BJ (cell line): Measurements from ENCODE around the gene MKRN2OS. TPM values are rescaled to one million over a fixed set of nuclear protein-coding genes. Genes with fewer than 3 reads are reported as not detected.

Experiments
- CTCF ChIA-PET: fragments of 350-600 bp; formaldehyde crosslinking; extraction: SDS; loops from one replicate; lab custom pipeline; 2021; ENCODE audit warnings: antibody characterized with exemption, inconsistent platforms; lab: Yijun Ruan, JAX
- POLR2A ChIA-PET: fragments of 300-600 bp; sonication (Branson Sonifier 250); formaldehyde crosslinking; extraction: SDS; loops from one replicate; lab custom pipeline; 2021; ENCODE audit warnings: antibody characterized with exemption; lab: Charles Lee
- DNase-seq: peaks from one replicate; pipeline ENCODE4 v3.0.0-alpha.2; 2011; ENCODE audit warnings: low read depth
- H3K27me3 ChIP-seq: 2 replicates; pipeline ENCODE4 v1.6.0; 2011; ENCODE audit warnings: low read length; ENCODE audit not compliant: control insufficient read depth, insufficient read depth
- H3K36me3 ChIP-seq: 2 replicates; pipeline ENCODE4 v1.5.1; 2011; ENCODE audit warnings: low read length; ENCODE audit not compliant: control insufficient read depth, insufficient read depth
- H3K4me3 ChIP-seq: 2 replicates; pipeline ENCODE4 v1.5.1; 2011; ENCODE audit warnings: low read depth, mild to moderate bottlenecking, control low read depth, low read length
- CTCF ChIP-seq: IDR thresholded peaks from 2 replicates; pipeline ENCODE4 v1.5.1; 2011; ENCODE audit warnings: low read depth, mild to moderate bottlenecking, control low read depth, inconsistent platforms, low read length, moderate library complexity; ENCODE audit not compliant: insufficient read depth
- polyA plus RNA-seq: library from polyadenylated mRNA; depleted of rRNA; stranded (reverse); fragments of >200 nt; gene quantifications from 2 replicates; pipeline ENCODE4 v1.2.3, GENCODE V29; 2011

Gene MKRN2OS
- polyA plus RNA-seq, 1 experiment: not detected

GRCh38 chr3:12518261-12519028 lies 26.9 kb downstream of the MKRN2OS start:
- H3K27me3 ChIP-seq: no peaks in the 10 kb centered on the region
- no peak for DNase-seq
- H3K36me3 ChIP-seq: no peaks in the 10 kb centered on the region; the same call in 1 of the 2 replicates
- no peak overlapping the region for H3K4me3 ChIP-seq
- no peak for TF ChIP-seq CTCF
- CTCF ChIA-PET: interaction anchor here (0.8 to 2.3 kb wide), 2 partner anchors 23 to 65 kb away, joined by 3 to 7 read pairs; no protein-coding TSS in a partner anchor
- POLR2A ChIA-PET: interaction anchor here (0.8 kb wide), 1 partner anchor 739 kb away, joined by 3 read pairs; no protein-coding TSS in a partner anchor

GRCh38 chr3:12516873-12517272 lies 28.4 kb downstream of the MKRN2OS start:
- H3K36me3 ChIP-seq: no peaks in the 10 kb centered on the region; the same call in 1 of the 2 replicates
- H3K27me3 ChIP-seq: no peaks in the 10 kb centered on the region
- TF ChIP-seq CTCF: no peak
- POLR2A ChIA-PET: no interaction called here
- H3K4me3 ChIP-seq: no peak overlapping the region
- no peak for DNase-seq
- CTCF ChIA-PET: no interaction called here

- Histone ChIP-seq H3K27me3 (no peaks in the 10 kb centered on the region), H3K4me3 (no peak overlapping the region), H3K36me3 (no peaks in the 10 kb centered on the region; the same call in 1 of the 2 replicates)
- CTCF ChIA-PET: no interaction called here
- no peak for TF ChIP-seq CTCF
- POLR2A ChIA-PET: no interaction called here
- no peak for DNase-seq
Observed at GRCh38 chr3:12515631-12516030, 29.7 kb downstream of the MKRN2OS start.

- ChIA-PET POLR2A (no interaction called here), CTCF (interaction anchor here (1.3 kb wide), 1 partner anchor 23 kb away, joined by 3 read pairs; no protein-coding TSS in a partner anchor)
- no peak overlapping the region for H3K4me3 ChIP-seq
- no peaks in the 10 kb centered on the region; the same call in 1 of the 2 replicates for H3K36me3 ChIP-seq
- TF ChIP-seq CTCF: no peak
- H3K27me3 ChIP-seq: no peaks in the 10 kb centered on the region
- no peak for DNase-seq
Observed at GRCh38 chr3:12513694-12514446, 31.4 kb downstream of the MKRN2OS start.

GRCh38 chr3:12512534-12513118 lies 32.7 kb downstream of the MKRN2OS start:
- ChIA-PET CTCF (no interaction called here), POLR2A (no interaction called here)
- TF ChIP-seq CTCF: no peak
- DNase-seq: no peak
- Histone ChIP-seq H3K4me3 (no peak overlapping the region), H3K36me3 (no peaks in the 10 kb centered on the region; the same call in 1 of the 2 replicates), H3K27me3 (no peaks in the 10 kb centered on the region)
